ENCODE data around the gene MLPH. TPM values are rescaled to one million over a fixed set of nuclear protein-coding genes. Genes with fewer than 3 reads are reported as not detected.
A peak's percentile ranks its signal among the peaks of the same experiment; 100 is the strongest.

Gene MLPH
- total and polyA plus RNA-seq, 2 of the 13 experiments (the other 11 are each of a cell fraction or from before 2014, with no cell fraction given): 0.12 TPM; not detected in 1

GRCh38 chr2:237590272-237591140 lies 103.5 kb downstream of the MLPH start, which contains the start of gene RAB17 (continued):
- TF ChIP-seq ZNF562 (CRISPR knock-in tag; IDR thresholded peaks at IDR 0.05; ENCODE audit: borderline replicate concordance) (no peak), RFX5 (IDR thresholded peaks at IDR 0.05; ENCODE audit: low read depth, low read length) (peak; percentile 59), HMG20A (CRISPR knock-in tag; IDR thresholded peaks at IDR 0.05; ENCODE audit: borderline replicate concordance) (peak; percentile 58), NFIB (CRISPR knock-in tag; IDR thresholded peaks at IDR 0.05; ENCODE audit: borderline replicate concordance) (no peak), ZEB1 (IDR thresholded peaks at IDR 0.05; ENCODE audit: insufficient replicate concordance, low read depth) (peak; percentile 100), ZBTB1 (CRISPR knock-in tag; IDR thresholded peaks at IDR 0.05; ENCODE audit: borderline replicate concordance) (no peak; the same call in 1 of the 2 replicates), SAP130 (CRISPR knock-in tag; IDR thresholded peaks at IDR 0.05; ENCODE audit: low read depth) (peak; percentile 95), SCMH1 (CRISPR knock-in tag; IDR thresholded peaks at IDR 0.05; ENCODE audit: borderline replicate concordance) (no peak), KDM5A (IDR thresholded peaks at IDR 0.05; ENCODE audit: borderline replicate concordance, low read length) (peak; percentile 36; the same call in 1 of the 2 replicates), BRF2 (CRISPR knock-in tag; IDR thresholded peaks at IDR 0.05) (no peak), ATAD3A (CRISPR knock-in tag; IDR thresholded peaks at IDR 0.05) (no peak), RNF2 (conservative IDR thresholded peaks at IDR 0.05; ENCODE audit: low read depth) (peak; percentile 61; the same call in 1 of the 2 replicates), RELA (CRISPR knock-in tag; IDR thresholded peaks at IDR 0.05) (no peak), CSRNP1 (CRISPR knock-in tag; IDR thresholded peaks at IDR 0.05) (peak; percentile 91; the same call in 1 of the 2 replicates), ZNF20 (CRISPR knock-in tag; IDR thresholded peaks at IDR 0.05) (no peak), HHEX (CRISPR knock-in tag; IDR thresholded peaks at IDR 0.05) (no peak), NR2C2 (CRISPR knock-in tag; IDR thresholded peaks at IDR 0.05; ENCODE audit: borderline replicate concordance) (peak; percentile 96), PAWR (CRISPR knock-in tag; IDR thresholded peaks at IDR 0.05; ENCODE audit: borderline replicate concordance) (0 out of 2 replicates have a peak, but pooled peaks have one; percentile 57), MLLT10 (CRISPR knock-in tag; IDR thresholded peaks at IDR 0.05) (no peak), ZNF644 (CRISPR knock-in tag; IDR thresholded peaks at IDR 0.05; ENCODE audit: low read depth) (0 out of 2 replicates have a peak, but pooled peaks have one; percentile 17), ZNF609 (CRISPR knock-in tag; IDR thresholded peaks at IDR 0.05; ENCODE audit: borderline replicate concordance) (peak; percentile 93), ARHGAP35 (CRISPR knock-in tag; IDR thresholded peaks at IDR 0.05; ENCODE audit: borderline replicate concordance) (no peak), TBP (CRISPR knock-in tag; IDR thresholded peaks at IDR 0.05) (no peak)
